GM23338 (cell line): Measurements from ENCODE around the gene GALNT11. TPM values are rescaled to one million over a fixed set of nuclear protein-coding genes. Genes with fewer than 3 reads are reported as not detected.

Experiments
- ATAC-seq: fragments of 200-7000 bp; cut with Tn5 transposase; 3 replicates; pipeline ENCODE4 v1.9.1; 2020
- DNase-seq: peaks from one replicate; pipeline ENCODE4 v3.0.0-alpha.2; 2015; ENCODE audit warnings: low spot score
- H2AFZ ChIP-seq: fragments of 200-600 bp; sonication (generic); 2 replicates; pipeline ENCODE4 v1.8.0; 2016; ENCODE audit warnings: antibody characterized with exemption, mild to moderate bottlenecking, moderate library complexity
- H3F3A ChIP-seq: fragments of 200-600 bp; sonication (generic); replicated peaks from 2 replicates; pipeline ENCODE4 v1.8.0; 2017; ENCODE audit warnings: antibody characterized with exemption, mixed run types, low read depth
- H3K27ac ChIP-seq: fragments of 200-600 bp; sonication (generic); 2 replicates; pipeline ENCODE4 v1.6.1; 2016; ENCODE audit warnings: low read depth
- H3K27me3 ChIP-seq: fragments of 200-600 bp; sonication (generic); 2 replicates; pipeline ENCODE4 v1.8.0; 2016; ENCODE audit warnings: mild to moderate bottlenecking, mixed run types, moderate library complexity; ENCODE audit not compliant: insufficient read depth
- H3K36me3 ChIP-seq: fragments of 200-600 bp; sonication (generic); 2 replicates; pipeline ENCODE4 v1.8.0; 2016; ENCODE audit warnings: mild to moderate bottlenecking; ENCODE audit not compliant: insufficient read depth
- H3K4me1 ChIP-seq: fragments of 200-600 bp; sonication (generic); 2 replicates; pipeline ENCODE4 v1.8.0; 2016; ENCODE audit warnings: mild to moderate bottlenecking, moderate library complexity; ENCODE audit not compliant: insufficient read depth
- H3K4me2 ChIP-seq: fragments of 200-600 bp; sonication (generic); 2 replicates; pipeline ENCODE4 v1.7.1; 2017; ENCODE audit warnings: mixed run types
- H3K4me3 ChIP-seq: fragments of 200-600 bp; sonication (generic); 2 replicates; pipeline ENCODE4 v1.6.1; 2016; ENCODE audit warnings: mixed run types
- H3K79me2 ChIP-seq: fragments of 200-600 bp; sonication (generic); replicated peaks from 2 replicates; pipeline ENCODE4 v1.8.0; 2017; ENCODE audit warnings: mild to moderate bottlenecking; ENCODE audit not compliant: insufficient read depth
- H3K9me2 ChIP-seq: fragments of 200-600 bp; sonication (generic); 2 replicates; pipeline ENCODE4 v1.8.0; 2017; ENCODE audit not compliant: insufficient read depth
- H4K20me1 ChIP-seq: fragments of 200-600 bp; sonication (generic); replicated peaks from 2 replicates; pipeline ENCODE4 v1.8.0; 2017; ENCODE audit warnings: mild to moderate bottlenecking; ENCODE audit not compliant: insufficient read depth
- H3K27ac Mint-ChIP-seq: 2 replicates; pipeline ENCODE4 v1.8.0; 2020; ENCODE audit warnings: inconsistent platforms, mild to moderate bottlenecking, moderate library complexity, mixed read lengths
- H3K27me3 Mint-ChIP-seq: 3 replicates; pipeline ENCODE4 v1.8.0; 2022; ENCODE audit warnings: low read depth, mild to moderate bottlenecking, moderate library complexity, mixed read lengths, inconsistent platforms; ENCODE audit not compliant: insufficient read depth, poor library complexity
- H3K36me3 Mint-ChIP-seq: 3 replicates; pipeline ENCODE4 v1.8.0; 2021; ENCODE audit warnings: low read depth, mild to moderate bottlenecking, inconsistent platforms, moderate library complexity, mixed read lengths
- H3K4me1 Mint-ChIP-seq: 3 replicates; pipeline ENCODE4 v1.8.0; 2020; ENCODE audit warnings: mild to moderate bottlenecking, inconsistent platforms, mixed read lengths
- H3K4me3 Mint-ChIP-seq: 3 replicates; pipeline ENCODE4 v1.8.0; 2021; ENCODE audit warnings: moderate library complexity, mild to moderate bottlenecking, inconsistent platforms, mixed read lengths
- H3K9me3 Mint-ChIP-seq: 3 replicates; pipeline ENCODE4 v1.8.0; 2020; ENCODE audit warnings: moderate library complexity, mild to moderate bottlenecking, inconsistent platforms, mixed read lengths
- ETS1 ChIP-seq: IDR thresholded peaks from 2 replicates; pipeline ENCODE4 v1.6.1; 2016; ENCODE audit warnings: antibody characterized with exemption
- EZH2 ChIP-seq: fragments of 200-600 bp; sonication (generic); IDR thresholded peaks from one replicate; pipeline ENCODE4 v1.8.0; 2017; ENCODE audit warnings: antibody characterized with exemption, mild to moderate bottlenecking, low read depth; ENCODE audit not compliant: unreplicated experiment
- EZH2phosphoT487 ChIP-seq: fragments of 200-600 bp; sonication (generic); IDR thresholded peaks from one replicate; pipeline ENCODE4 v1.8.1; 2018; ENCODE audit warnings: antibody characterized with exemption; ENCODE audit not compliant: unreplicated experiment
- JUNB ChIP-seq: IDR thresholded peaks from one replicate; pipeline ENCODE4 v1.6.1; 2016; ENCODE audit warnings: antibody characterized with exemption; ENCODE audit not compliant: unreplicated experiment
- NANOG ChIP-seq: IDR thresholded peaks from 2 replicates; pipeline ENCODE4 v1.6.1; 2016; ENCODE audit warnings: antibody characterized with exemption, borderline replicate concordance
- REST ChIP-seq: IDR thresholded peaks from one replicate; pipeline ENCODE4 v1.6.1; 2018; ENCODE audit warnings: antibody characterized with exemption; ENCODE audit not compliant: unreplicated experiment
- STAT1 ChIP-seq: IDR thresholded peaks from one replicate; pipeline ENCODE4 v1.6.1; 2016; ENCODE audit warnings: antibody characterized with exemption; ENCODE audit not compliant: unreplicated experiment
- ZNF114 ChIP-seq: fragments of 250-450 bp; sonication (Bioruptor Pico); IDR thresholded peaks from 2 replicates; pipeline ENCODE4 v1.5.0; 2020; ENCODE audit warnings: mild to moderate bottlenecking, moderate library complexity
- ZNF331 ChIP-seq: fragments of 250-450 bp; sonication (Bioruptor Pico); IDR thresholded peaks from 2 replicates; pipeline ENCODE4 v1.5.0; 2020; ENCODE audit warnings: low read depth, mild to moderate bottlenecking, moderate library complexity
- polyA plus RNA-seq: library from polyadenylated mRNA; unstranded; fragments of >200 nt; fragmentation: Nextera tagmentation; extraction: Ambion mirVana; gene quantifications from 2 replicates; pipeline ENCODE4 v1.2.1, GENCODE V29; 2016
- total RNA-seq: library from RNA; depleted of rRNA; stranded (reverse); fragments of >200 nt; shearing (Covaris generic); gene quantifications from 2 replicates; pipeline ENCODE4 v1.2.3, GENCODE V29; 2014

The GALNT11 gene
- total and polyA plus RNA-seq, 2 experiments from 2014 or later, result 16.1 to 33.6 TPM

- TF ChIP-seq REST, result no peak
- no peak for TF ChIP-seq STAT1
These were observed 95.3 kb downstream of the GALNT11 start (continued) for GRCh38 chr7:152120776-152121175.

GRCh38 chr7:152121432-152121831 lies 96.0 kb downstream of the GALNT11 start:
- ATAC-seq (no peak), DNase-seq (no peak)
- H3K4me3 ChIP-seq, result no peak overlapping the region
- Mint-ChIP-seq H3K27ac (no peak overlapping the region), H3K27me3 (peaks cover 1% of the 10 kb centered on the region), H3K4me1 (no peaks in the 10 kb centered on the region), H3K9me3 (no peaks in the 10 kb centered on the region), H3K4me3 (no peak overlapping the region), H3K36me3 (peaks cover 57% of the 10 kb centered on the region)
- TF ChIP-seq NANOG (no peak), REST (no peak), EZH2phosphoT487 (no peak), ZNF114 (CRISPR knock-in tag) (no peak), EZH2 (no peak), JUNB (no peak)
- H4K20me1 ChIP-seq, result no peaks in the 10 kb centered on the region
- H3K27me3 ChIP-seq, result no peaks in the 10 kb centered on the region
- H3K36me3 ChIP-seq, result peaks cover 18% of the 10 kb centered on the region; the same call in 1 of the 2 replicates
- H2AFZ ChIP-seq, result no peak overlapping the region
- no peaks in the 10 kb centered on the region for H3K79me2 ChIP-seq
- H3K27ac ChIP-seq, result no peak overlapping the region
- no peak overlapping the region for H3K4me2 ChIP-seq
- H3K4me1 ChIP-seq, result no peaks in the 10 kb centered on the region
- H3F3A ChIP-seq, result no peaks in the 10 kb centered on the region
- H3K9me2 ChIP-seq, result no peaks in the 10 kb centered on the region

- Histone ChIP-seq H3K4me2 (no peak overlapping the region), H3K36me3 (peaks cover 13% of the 10 kb centered on the region; the same call in 1 of the 2 replicates), H3K4me1 (no peaks in the 10 kb centered on the region), H3K79me2 (no peaks in the 10 kb centered on the region), H2AFZ (no peak overlapping the region), H3K27ac (no peak overlapping the region), H4K20me1 (no peaks in the 10 kb centered on the region), H3K9me2 (no peaks in the 10 kb centered on the region), H3F3A (no peaks in the 10 kb centered on the region), H3K27me3 (no peaks in the 10 kb centered on the region), H3K4me3 (no peak overlapping the region)
- Mint-ChIP-seq H3K9me3 (peaks cover 5% of the 10 kb centered on the region; the same call in 2 of the 3 replicates), H3K27me3 (peaks cover 3% of the 10 kb centered on the region), H3K36me3 (peaks cover 62% of the 10 kb centered on the region), H3K4me3 (no peak overlapping the region), H3K4me1 (no peaks in the 10 kb centered on the region; the same call in 2 of the 3 replicates), H3K27ac (no peak overlapping the region)
- ATAC-seq, result no peak
- DNase-seq, result no peak
- TF ChIP-seq ZNF331 (no peak), REST (no peak), JUNB (no peak), ETS1 (no peak), STAT1 (no peak)
These were observed 97.1 kb downstream of the GALNT11 start for GRCh38 chr7:152122540-152122939.
